ENCODE measurements around the gene EIF2B2. TPM values are rescaled to one million over a fixed set of nuclear protein-coding genes. Genes with fewer than 3 reads are reported as not detected.
A peak's percentile ranks its signal among the peaks of the same experiment; 100 is the strongest.

The EIF2B2 gene
- total and polyA plus RNA-seq, 9 of the 15 experiments (the other 6 are each of a cell fraction or from before 2014, with no cell fraction given), result 10.6 to 94.1 (median 38.9) TPM

DNA sequence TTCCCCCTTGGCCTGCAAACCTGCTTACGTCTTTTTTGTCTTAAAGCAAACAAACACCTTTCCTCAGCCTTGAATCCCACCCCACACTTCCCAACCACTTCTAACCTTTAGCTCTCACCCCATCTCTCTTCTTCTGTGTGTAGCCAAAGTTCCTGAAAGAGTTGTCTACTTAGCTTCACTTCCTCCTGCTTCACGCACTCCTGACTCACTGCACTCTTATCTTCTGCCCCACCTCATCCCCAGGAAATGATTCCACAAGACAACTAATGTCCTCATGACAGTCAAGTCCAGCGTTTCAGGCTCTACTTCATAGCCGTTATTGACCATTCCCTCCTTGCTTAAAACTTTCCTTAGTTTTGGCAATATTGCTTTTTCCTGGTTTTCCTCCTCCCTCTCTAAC is 22.4 kb downstream of the EIF2B2 start (continued):
- TF ChIP-seq DPF2 (IDR thresholded peaks at IDR 0.05) (peak; percentile 94), ZBED1 (IDR thresholded peaks at IDR 0.05) (no peak), CHD1 (IDR thresholded peaks at IDR 0.05; ENCODE audit: low read length) (no peak), MTF1 (CRISPR knock-in tag; IDR thresholded peaks at IDR 0.05; ENCODE audit: borderline replicate concordance) (no peak), BRF1 (IDR thresholded peaks at IDR 0.05; ENCODE audit: borderline replicate concordance, extremely low read depth, insufficient read length) (no peak), TCF7L2 (IDR thresholded peaks at IDR 0.05; ENCODE audit: low read depth, low read length) (no peak), SMC3 (conservative IDR thresholded peaks at IDR 0.05; ENCODE audit: insufficient read depth, low read depth, low read length) (no peak), ILF3 (IDR thresholded peaks at IDR 0.05; ENCODE audit: borderline replicate concordance) (no peak), ZNF408 (CRISPR knock-in tag; IDR thresholded peaks at IDR 0.05; ENCODE audit: low read depth) (no peak), NCOA2 (IDR thresholded peaks at IDR 0.05; ENCODE audit: partially characterized antibody in 2 of 2) (no peak), ATF7 (IDR thresholded peaks at IDR 0.05) (no peak; the same call in 1 of the 2 replicates), RBM25 (IDR thresholded peaks at IDR 0.05; ENCODE audit: low read depth, low read length, severe bottlenecking) (no peak), GATA2 (CRISPR knock-in tag; IDR thresholded peaks at IDR 0.05) (0 out of 2 replicates have a peak, but pooled peaks have one; percentile 28), LCOR (CRISPR knock-in tag; IDR thresholded peaks at IDR 0.05) (no peak), PTRF (tag; IDR thresholded peaks at IDR 0.05) (no peak), HMGN3 (IDR thresholded peaks at IDR 0.05; ENCODE audit: borderline replicate concordance, extremely low read depth, insufficient read length, low read depth, low read length) (no peak), MCM2 (IDR thresholded peaks at IDR 0.05; ENCODE audit: low read depth) (no peak), SPI1 (IDR thresholded peaks at IDR 0.05; ENCODE audit: borderline replicate concordance, low read depth, low read length) (peak; percentile 76; the same call in 1 of the 2 replicates), TEAD2 (tag; IDR thresholded peaks at IDR 0.05) (no peak), LARP7 (IDR thresholded peaks at IDR 0.05) (0 out of 2 replicates have a peak, but pooled peaks have one; percentile 25), ZNF133 (CRISPR knock-in tag; IDR thresholded peaks at IDR 0.05) (no peak), TCF7 (IDR thresholded peaks at IDR 0.05; ENCODE audit: borderline replicate concordance) (no peak)
- TF ChIP-seq, protein P1, sequence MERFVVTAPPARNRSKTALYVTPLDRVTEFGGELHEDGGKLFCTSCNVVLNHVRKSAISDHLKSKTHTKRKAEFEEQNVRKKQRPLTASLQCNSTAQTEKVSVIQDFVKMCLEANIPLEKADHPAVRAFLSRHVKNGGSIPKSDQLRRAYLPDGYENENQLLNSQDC (CRISPR knock-in tag; IDR thresholded peaks at IDR 0.05), result no peak
- TF ChIP-seq, protein P2, sequence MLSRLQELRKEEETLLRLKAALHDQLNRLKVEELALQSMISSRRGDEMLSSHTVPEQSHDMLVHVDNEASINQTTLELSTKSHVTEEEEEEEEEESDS (CRISPR knock-in tag; IDR thresholded peaks at IDR 0.05), result no peak
- TF ChIP-seq, protein P3, sequence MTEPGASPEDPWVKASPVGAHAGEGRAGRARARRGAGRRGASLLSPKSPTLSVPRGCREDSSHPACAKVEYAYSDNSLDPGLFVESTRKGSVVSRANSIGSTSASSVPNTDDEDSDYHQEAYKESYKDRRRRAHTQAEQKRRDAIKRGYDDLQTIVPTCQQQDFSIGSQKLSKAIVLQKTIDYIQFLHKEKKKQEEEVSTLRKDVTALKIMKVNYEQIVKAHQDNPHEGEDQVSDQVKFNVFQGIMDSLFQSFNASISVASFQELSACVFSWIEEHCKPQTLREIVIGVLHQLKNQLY (CRISPR knock-in tag; conservative IDR thresholded peaks at IDR 0.05), result no peak
- TF ChIP-seq, protein P4, sequence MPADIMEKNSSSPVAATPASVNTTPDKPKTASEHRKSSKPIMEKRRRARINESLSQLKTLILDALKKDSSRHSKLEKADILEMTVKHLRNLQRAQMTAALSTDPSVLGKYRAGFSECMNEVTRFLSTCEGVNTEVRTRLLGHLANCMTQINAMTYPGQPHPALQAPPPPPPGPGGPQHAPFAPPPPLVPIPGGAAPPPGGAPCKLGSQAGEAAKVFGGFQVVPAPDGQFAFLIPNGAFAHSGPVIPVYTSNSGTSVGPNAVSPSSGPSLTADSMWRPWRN (IDR thresholded peaks at IDR 0.05; ENCODE audit: low read depth), result no peak
- TF ChIP-seq, protein P5, sequence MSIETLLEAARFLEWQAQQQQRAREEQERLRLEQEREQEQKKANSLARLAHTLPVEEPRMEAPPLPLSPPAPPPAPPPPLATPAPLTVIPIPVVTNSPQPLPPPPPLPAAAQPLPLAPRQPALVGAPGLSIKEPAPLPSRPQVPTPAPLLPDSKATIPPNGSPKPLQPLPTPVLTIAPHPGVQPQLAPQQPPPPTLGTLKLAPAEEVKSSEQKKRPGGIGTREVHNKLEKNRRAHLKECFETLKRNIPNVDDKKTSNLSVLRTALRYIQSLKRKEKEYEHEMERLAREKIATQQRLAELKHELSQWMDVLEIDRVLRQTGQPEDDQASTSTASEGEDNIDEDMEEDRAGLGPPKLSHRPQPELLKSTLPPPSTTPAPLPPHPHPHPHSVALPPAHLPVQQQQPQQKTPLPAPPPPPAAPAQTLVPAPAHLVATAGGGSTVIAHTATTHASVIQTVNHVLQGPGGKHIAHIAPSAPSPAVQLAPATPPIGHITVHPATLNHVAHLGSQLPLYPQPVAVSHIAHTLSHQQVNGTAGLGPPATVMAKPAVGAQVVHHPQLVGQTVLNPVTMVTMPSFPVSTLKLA (conservative IDR thresholded peaks at IDR 0.05), result no peak; a peak in 1 of 4 replicates
